HG03575 (cell line): ENCODE data around the gene KIT.

Source experiments
- ATAC-seq: cut with Tn5 transposase; IDR thresholded peaks from one replicate; pipeline ENCODE4 v1.9.1; 2021; ENCODE audit not compliant: unreplicated experiment, insufficient number of reproducible peaks, low FRiP score; ENCODE audit errors: extremely low read depth

Gene KIT

DNA sequence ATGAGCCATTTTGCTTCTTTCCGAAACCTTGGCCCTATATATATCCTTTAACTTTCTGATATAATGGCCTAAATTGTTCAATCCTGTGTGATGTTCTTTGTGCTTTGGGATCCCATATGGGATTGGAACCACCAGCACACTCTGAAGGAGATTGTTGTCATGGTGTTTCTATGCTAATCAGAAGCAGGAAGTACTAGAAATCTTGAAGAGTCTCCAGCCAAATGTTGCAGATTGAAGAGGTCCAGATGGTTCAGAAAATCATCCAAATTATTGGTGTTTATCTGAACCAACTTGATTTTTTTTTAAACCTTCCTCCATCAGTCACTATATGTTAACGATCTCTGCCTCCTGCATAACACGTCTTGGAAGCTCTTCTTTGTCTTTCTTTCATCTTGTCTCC, 72.8 kb downstream of the KIT start:
- ATAC-seq, result no peak

DNA sequence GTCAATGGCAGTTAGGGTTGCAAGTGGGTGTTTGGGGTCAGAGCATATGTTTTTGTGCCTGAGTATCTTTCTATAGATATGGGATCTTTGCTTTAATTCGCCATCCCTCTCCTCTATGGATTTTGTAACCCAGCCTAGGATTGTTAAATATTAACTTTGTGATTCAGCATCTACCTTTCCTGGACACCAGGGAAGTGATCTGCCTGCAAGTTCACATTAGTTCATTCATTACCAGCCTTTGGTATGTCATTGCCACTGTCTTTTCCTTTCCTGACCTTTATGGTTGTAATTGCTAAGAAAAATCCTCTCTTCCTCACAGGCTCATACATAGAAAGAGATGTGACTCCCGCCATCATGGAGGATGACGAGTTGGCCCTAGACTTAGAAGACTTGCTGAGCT, 73.8 kb downstream of the KIT start:
- no peak for ATAC-seq

DNA sequence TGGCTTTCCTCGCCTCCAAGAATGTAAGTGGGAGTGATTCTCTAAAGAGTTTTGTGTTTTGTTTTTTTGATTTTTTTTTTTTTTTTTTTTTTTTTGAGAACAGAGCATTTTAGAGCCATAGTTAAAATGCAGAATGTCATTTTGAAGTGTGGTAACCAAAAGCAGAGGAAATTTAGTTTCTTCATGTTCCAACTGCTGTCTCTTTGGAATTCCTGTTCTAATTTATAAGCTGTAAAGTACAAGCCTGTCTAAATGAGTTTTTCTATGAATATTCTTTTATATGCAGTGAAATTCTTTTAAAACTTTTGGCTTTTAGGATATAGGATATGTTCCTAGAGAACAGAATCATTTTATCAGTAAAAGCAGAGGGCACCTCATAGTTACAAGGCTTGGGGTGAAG, 74.2 kb downstream of the KIT start:
- no peak for ATAC-seq

DNA sequence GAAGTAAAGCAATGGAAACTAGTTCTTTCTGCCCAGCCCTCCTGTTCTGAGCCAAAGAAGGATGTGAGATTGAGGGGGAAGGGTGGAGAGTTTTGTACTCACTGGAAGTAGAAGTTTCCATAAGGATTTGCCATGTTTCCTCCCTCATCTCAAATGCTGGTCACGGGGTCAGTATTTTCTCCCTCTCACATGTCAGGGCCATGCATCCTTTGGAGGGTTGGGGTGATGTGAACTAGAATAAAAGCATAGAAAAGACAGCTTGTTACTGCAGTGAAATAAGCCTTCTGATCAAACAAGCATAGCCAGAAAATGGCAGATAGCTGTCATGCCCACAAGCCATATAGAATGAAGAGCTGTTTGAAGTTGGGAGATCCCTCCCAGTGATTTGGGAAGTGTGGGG, 79.7 kb downstream of the KIT start:
- no peak for ATAC-seq

DNA sequence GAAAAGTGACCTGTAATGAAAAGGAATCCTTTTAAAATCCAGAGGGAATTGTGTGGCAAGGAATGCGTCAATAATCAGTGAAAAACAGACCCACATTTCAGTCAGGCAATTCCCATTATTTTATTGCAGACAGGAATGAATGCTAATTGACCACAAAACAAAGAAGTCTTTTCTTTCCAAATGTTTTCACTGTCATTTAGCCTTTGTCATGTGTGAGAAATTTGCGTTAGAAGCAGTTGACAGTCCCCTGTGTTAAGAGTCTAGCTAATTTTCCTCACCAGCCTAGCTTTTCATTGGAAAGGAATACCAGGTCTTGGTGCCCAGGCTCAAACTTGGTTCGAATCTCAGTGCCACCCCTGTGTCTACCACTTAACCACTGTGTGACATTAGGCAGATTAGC, 83.4 kb downstream of the KIT start:
- ATAC-seq, result no peak

DNA sequence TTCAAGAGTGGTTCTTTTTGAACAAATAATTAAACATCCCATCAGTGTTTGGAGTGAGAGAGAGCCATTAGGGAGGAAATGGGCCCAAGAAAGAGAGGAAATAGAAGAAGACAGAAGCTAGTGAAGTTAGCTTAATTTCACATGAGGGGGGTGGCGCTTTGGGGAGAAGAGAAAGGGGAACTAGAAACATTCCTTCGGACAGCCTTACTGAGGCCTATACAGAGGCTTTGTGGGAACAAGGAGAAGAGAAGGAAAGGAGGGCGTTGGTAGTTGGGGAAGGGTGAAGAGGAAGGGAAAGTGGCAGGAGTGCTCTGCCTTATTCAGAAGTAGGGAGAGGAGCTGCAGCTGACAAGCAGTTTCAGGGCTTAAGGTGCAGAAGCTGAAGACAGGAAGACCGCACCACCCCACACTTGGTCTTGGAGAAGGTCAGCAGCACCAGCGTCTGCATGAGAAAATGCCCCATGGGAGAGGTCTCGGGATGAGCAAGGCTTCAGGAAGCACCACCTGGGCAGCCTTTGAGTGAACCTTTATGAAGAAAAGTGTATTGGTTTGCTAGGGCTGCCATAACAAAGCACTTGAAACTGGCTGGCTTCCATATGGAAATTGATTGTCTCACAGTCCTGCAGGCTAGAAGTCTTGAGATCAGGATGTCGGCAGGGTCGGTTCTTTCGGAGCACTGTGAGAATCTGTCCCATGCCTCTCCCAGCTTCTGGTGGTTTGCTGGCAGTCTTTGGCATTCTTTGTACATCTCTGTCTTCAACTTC, 85.1 kb downstream of the KIT start:
- ATAC-seq, result no peak

GRCh38 chr4:54743562-54743961, 85.8 kb downstream of the KIT start:
- ATAC-seq, result no peak

DNA sequence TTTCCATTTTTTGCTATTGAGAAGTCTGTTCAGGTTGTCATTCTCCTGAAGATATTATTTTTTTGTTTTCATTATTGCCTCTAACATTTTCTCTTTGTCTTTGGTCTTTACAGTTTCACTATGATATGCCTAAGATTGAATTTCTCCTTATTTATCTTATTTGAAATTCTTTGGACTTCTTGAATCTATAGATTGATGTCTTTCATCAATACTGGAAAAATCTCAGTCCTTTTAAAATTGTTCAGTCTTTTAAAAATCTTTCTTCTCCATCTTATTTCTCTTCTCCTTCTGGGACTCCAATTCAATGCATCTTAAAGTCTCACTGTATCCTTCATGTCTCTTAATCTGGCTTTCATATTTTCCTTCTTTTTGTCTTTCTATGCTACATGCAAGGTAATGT, 86.7 kb downstream of the KIT start:
- no peak for ATAC-seq

- no peak for ATAC-seq
These were observed 87.4 kb downstream of the KIT start for GRCh38 chr4:54745031-54745770.

- ATAC-seq, result no peak
These were observed 88.5 kb downstream of the KIT start for GRCh38 chr4:54746218-54746617.

GRCh38 chr4:54750341-54750740, 92.6 kb downstream of the KIT start:
- ATAC-seq, result no peak

DNA sequence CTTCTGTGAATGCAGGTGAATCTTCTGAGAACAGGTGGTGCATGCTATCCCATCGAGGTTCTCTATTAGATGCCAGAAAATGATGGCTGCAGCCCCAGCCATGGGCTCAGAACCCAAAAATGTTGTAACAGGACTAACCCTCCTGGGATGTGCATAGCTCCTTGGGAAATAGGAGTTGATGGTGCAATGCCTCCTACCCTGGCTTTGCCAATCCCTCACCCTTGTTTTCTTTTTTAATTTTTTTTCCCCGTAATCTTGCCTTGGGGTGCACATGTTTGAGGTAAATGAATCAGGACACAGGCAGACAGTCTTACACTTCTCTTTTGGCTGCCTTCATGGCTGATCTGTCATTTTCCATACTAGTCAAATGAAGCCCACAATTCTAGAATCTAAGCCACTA, 96.6 kb downstream of the KIT start:
- no peak for ATAC-seq

- ATAC-seq, result no peak
These were observed 106.7 kb downstream of the KIT start for GRCh38 chr4:54764476-54764875.

GRCh38 chr4:54767376-54767775, 109.6 kb downstream of the KIT start:
- ATAC-seq, result no peak

GRCh38 chr4:54773022-54773421, 115.3 kb downstream of the KIT start:
- ATAC-seq, result no peak

- ATAC-seq, result no peak
These were observed 121.3 kb downstream of the KIT start for GRCh38 chr4:54779036-54779435.

- ATAC-seq, result no peak
These were observed 121.9 kb downstream of the KIT start for GRCh38 chr4:54779476-54780148.

- no peak for ATAC-seq
These were observed 122.4 kb downstream of the KIT start for GRCh38 chr4:54780149-54780495.

DNA sequence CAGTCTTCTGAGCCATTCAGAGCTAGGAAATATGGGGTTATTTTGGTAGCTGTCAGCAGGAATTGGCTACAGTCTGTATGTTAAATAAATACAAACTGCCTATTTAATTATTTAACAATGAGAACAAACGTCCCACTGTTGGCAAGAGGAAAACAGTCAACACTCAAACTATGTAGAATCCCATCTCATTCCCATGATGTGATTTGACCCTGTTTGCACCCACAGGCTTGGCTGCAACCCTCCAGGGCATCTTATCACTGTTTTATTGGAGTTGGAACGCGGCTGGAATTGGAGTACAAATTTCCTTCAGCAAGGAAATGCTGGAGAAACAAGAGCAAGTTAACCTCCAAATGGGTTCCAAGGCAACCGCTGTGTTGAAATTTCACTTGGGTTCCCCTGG, 124.0 kb downstream of the KIT start:
- ATAC-seq, result no peak

- ATAC-seq, result no peak
These were observed 125.8 kb downstream of the KIT start for GRCh38 chr4:54783402-54784110.
